Endodermal cell (in vitro differentiated cells): Measurements from ENCODE around the gene ZMIZ1. TPM values are rescaled to one million over a fixed set of nuclear protein-coding genes. Genes with fewer than 3 reads are reported as not detected.
A peak's percentile ranks its signal among the peaks of the same experiment; 100 is the strongest.

Source experiments
- DNase-seq: peaks from one replicate; pipeline ENCODE4 v3.0.0-alpha.2; 2017
- H3K27ac ChIP-seq: 2 replicates; pipeline ENCODE4 v1.5.1; 2013; ENCODE audit warnings: mild to moderate bottlenecking, low read depth, low read length, moderate library complexity
- H3K27me3 ChIP-seq: 2 replicates; pipeline ENCODE4 v1.6.1; 2013; ENCODE audit warnings: mild to moderate bottlenecking, low read length, moderate library complexity; ENCODE audit not compliant: insufficient read depth, control insufficient read depth, poor library complexity, severe bottlenecking
- H3K36me3 ChIP-seq: 2 replicates; pipeline ENCODE4 v1.7.0; 2013; ENCODE audit warnings: mild to moderate bottlenecking, low read length, moderate library complexity; ENCODE audit not compliant: control insufficient read depth, insufficient read depth
- H3K4me1 ChIP-seq: one replicate; pipeline ENCODE4 v1.7.0; 2013; ENCODE audit warnings: low read length; ENCODE audit not compliant: control insufficient read depth, insufficient read depth
- H3K4me3 ChIP-seq: 2 replicates; pipeline ENCODE4 v1.5.1; 2013; ENCODE audit warnings: mild to moderate bottlenecking, low read length, moderate library complexity
- H3K9ac ChIP-seq: 2 replicates; pipeline ENCODE4 v1.6.1; 2013; ENCODE audit warnings: mild to moderate bottlenecking, low read length, moderate library complexity; ENCODE audit not compliant: poor library complexity, severe bottlenecking; ENCODE audit errors: extremely low read depth
- H3K9me3 ChIP-seq: 2 replicates; pipeline ENCODE4 v1.6.1; 2013; ENCODE audit warnings: mild to moderate bottlenecking, low read length, moderate library complexity; ENCODE audit not compliant: control insufficient read depth
- H3K27ac Mint-ChIP-seq: 2 replicates; pipeline ENCODE4 v1.8.0; 2020; ENCODE audit warnings: mixed read lengths
- H3K27me3 Mint-ChIP-seq: 2 replicates; pipeline ENCODE4 v1.8.0; 2021; ENCODE audit warnings: mild to moderate bottlenecking, mixed read lengths; ENCODE audit not compliant: insufficient read depth
- H3K36me3 Mint-ChIP-seq: 2 replicates; pipeline ENCODE4 v1.8.0; 2020; ENCODE audit warnings: low read depth, mixed read lengths
- H3K4me1 Mint-ChIP-seq: 2 replicates; pipeline ENCODE4 v1.8.0; 2020; ENCODE audit warnings: mixed read lengths
- H3K4me3 Mint-ChIP-seq: 2 replicates; pipeline ENCODE4 v1.8.0; 2020; ENCODE audit warnings: mild to moderate bottlenecking, moderate library complexity, mixed read lengths
- H3K9me3 Mint-ChIP-seq: 2 replicates; pipeline ENCODE4 v1.8.0; 2020; ENCODE audit warnings: mild to moderate bottlenecking, mixed read lengths
- CTCF ChIP-seq: fragments of 200-600 bp; sonication (generic); conservative IDR thresholded peaks from 2 replicates; pipeline ENCODE4 v1.5.0; 2021; ENCODE audit warnings: antibody characterized with exemption, mild to moderate bottlenecking
- WGBS, 2 experiments: methylation state at CpG; one replicate each; pipeline versions ENCODE4 v1.1.5 to v1.1.7; 2013; ENCODE audit warnings: missing lambda C conversion rate in 2 of 2, mixed read lengths in 1 of 2; ENCODE audit not compliant: insufficient coverage in 1 of 2, insufficient read length in 1 of 2; 5-methylcytosine and 5-hydroxymethylcytosine counted together
- total RNA-seq, 2 donors: library from RNA; stranded (reverse); fragmentation: NEBNext Ultra II Directional in 1 of 2; extraction: Animal tissue kit (Norgen Biotek cat#: 25700) in 1 of 2; gene quantifications; 2 replicates in 1 of 2; 3 replicates in 1 of 2; pipeline ENCODE4 v1.2.1, GENCODE V29; 2021

Gene ZMIZ1
- total RNA-seq, 2 donors from 2014 or later, result 65.3 to 67.5 TPM

GRCh38 chr10:79180414-79181221 lies 111.9 kb downstream of the ZMIZ1 start:
- H3K4me1 ChIP-seq, result peaks cover 20% of the 10 kb centered on the region
- WGBS, 2 experiments, result 83 to 85% methylated on average over 2 to 14 of the region's 14 CpGs
- no peak overlapping the region for H3K27ac Mint-ChIP-seq

GRCh38 chr10:79181227-79181626 lies 112.5 kb downstream of the ZMIZ1 start:
- Mint-ChIP-seq H3K27me3 (no peaks in the 10 kb centered on the region), H3K4me3 (no peak overlapping the region), H3K9me3 (no peaks in the 10 kb centered on the region), H3K4me1 (peaks cover 34% of the 10 kb centered on the region), H3K36me3 (peaks cover 14% of the 10 kb centered on the region), H3K27ac (no peak overlapping the region)
- peaks cover 20% of the 10 kb centered on the region for H3K4me1 ChIP-seq
- WGBS, 2 experiments, result 93 to 98% methylated on average over 5 to 8 of the region's 8 CpGs
- H3K9ac ChIP-seq, result no peak overlapping the region
- no peaks in the 10 kb centered on the region for H3K27me3 ChIP-seq
- no peak for TF ChIP-seq CTCF
- no peak for DNase-seq
- H3K27ac ChIP-seq, result peak overlapping the region; percentile 40
- H3K9me3 ChIP-seq, result no peaks in the 10 kb centered on the region
- no peak overlapping the region for H3K4me3 ChIP-seq
- H3K36me3 ChIP-seq, result peaks cover 19% of the 10 kb centered on the region

More at GRCh38 chr10:79180414-79181221, 111.9 kb downstream of the ZMIZ1 start:
- no peak overlapping the region for H3K4me3 ChIP-seq
- peaks cover 19% of the 10 kb centered on the region for H3K36me3 ChIP-seq
- no peaks in the 10 kb centered on the region for H3K9me3 Mint-ChIP-seq
- no peak for TF ChIP-seq CTCF
- no peak overlapping the region for H3K4me3 Mint-ChIP-seq
- no peaks in the 10 kb centered on the region for H3K27me3 Mint-ChIP-seq
- no peak for DNase-seq
- H3K9ac ChIP-seq, result no peak overlapping the region
- H3K27me3 ChIP-seq, result no peaks in the 10 kb centered on the region
- H3K27ac ChIP-seq, result no peak overlapping the region
- peaks cover 32% of the 10 kb centered on the region for H3K4me1 Mint-ChIP-seq
- H3K9me3 ChIP-seq, result no peaks in the 10 kb centered on the region
- H3K36me3 Mint-ChIP-seq, result peaks cover 14% of the 10 kb centered on the region

GRCh38 chr10:79181698-79182521 lies 113.1 kb downstream of the ZMIZ1 start:
- Histone ChIP-seq H3K4me1 (peaks cover 20% of the 10 kb centered on the region), H3K4me3 (no peak overlapping the region), H3K9me3 (no peaks in the 10 kb centered on the region), H3K36me3 (peaks cover 26% of the 10 kb centered on the region), H3K27me3 (no peaks in the 10 kb centered on the region), H3K27ac (peak overlapping the region; percentile 40), H3K9ac (no peak overlapping the region)
- no peak for TF ChIP-seq CTCF
- WGBS, 2 experiments, result 80 to 87% methylated on average over 3 to 15 of the region's 15 CpGs
- no peak overlapping the region for H3K4me3 Mint-ChIP-seq
- H3K4me1 Mint-ChIP-seq, result peaks cover 34% of the 10 kb centered on the region
- no peak for DNase-seq
- H3K27me3 Mint-ChIP-seq, result no peaks in the 10 kb centered on the region
- H3K36me3 Mint-ChIP-seq, result peaks cover 17% of the 10 kb centered on the region
- no peak overlapping the region for H3K27ac Mint-ChIP-seq
- H3K9me3 Mint-ChIP-seq, result no peaks in the 10 kb centered on the region
